K562 (cell line): ENCODE results near the gene GATB.

Experiments
- CBFA2T3 ChIP-seq: fragments of 450-650 bp; IDR thresholded peaks from 2 replicates; pipeline ENCODE4 v1.6.1; 2017
- JUNB ChIP-seq: fragments of 450-650 bp; formaldehyde crosslinking; conservative IDR thresholded peaks from 2 replicates; pipeline ENCODE4 v1.4.0; 2020; ENCODE audit warnings: mild to moderate bottlenecking
- MAFK ChIP-seq: IDR thresholded peaks from 2 replicates; pipeline ENCODE4 v1.6.1; 2011; ENCODE audit warnings: low read length, improper control_type of control experiment
- POLR2A ChIP-seq: fragments of 450-650 bp; conservative IDR thresholded peaks from 2 replicates; pipeline ENCODE4 v1.6.1; 2016
- ZNF124 ChIP-seq: sonication (generic); formaldehyde crosslinking; IDR thresholded peaks from 2 replicates; pipeline ENCODE4 v1.8.1; 2022; ENCODE audit warnings: missing genetic modification reagents
- ZNF324 ChIP-seq: fragments of 250-450 bp; sonication (Bioruptor Pico); IDR thresholded peaks from 2 replicates; pipeline ENCODE4 v1.4.0; 2020; ENCODE audit warnings: mild to moderate bottlenecking
- TF ChIP-seq, protein P1 (sequence below): sonication (generic); formaldehyde crosslinking; IDR thresholded peaks from 2 replicates; pipeline ENCODE4 v1.8.1; 2023; ENCODE audit warnings: mild to moderate bottlenecking, missing genetic modification reagents
- TF ChIP-seq, protein P2 (sequence below): IDR thresholded peaks from 2 replicates; pipeline ENCODE4 v1.6.1; 2014; ENCODE audit warnings: antibody characterized with exemption
- TF ChIP-seq, protein P3 (sequence below): sonication (generic); formaldehyde crosslinking; IDR thresholded peaks from 2 replicates; pipeline ENCODE4 v1.8.1; 2023; ENCODE audit warnings: mild to moderate bottlenecking, missing genetic modification reagents
- TF ChIP-seq, protein P4 (sequence below): sonication (generic); formaldehyde crosslinking; IDR thresholded peaks from 2 replicates; pipeline ENCODE4 v1.8.0; 2023; ENCODE audit warnings: mild to moderate bottlenecking, missing genetic modification reagents

DNA sequence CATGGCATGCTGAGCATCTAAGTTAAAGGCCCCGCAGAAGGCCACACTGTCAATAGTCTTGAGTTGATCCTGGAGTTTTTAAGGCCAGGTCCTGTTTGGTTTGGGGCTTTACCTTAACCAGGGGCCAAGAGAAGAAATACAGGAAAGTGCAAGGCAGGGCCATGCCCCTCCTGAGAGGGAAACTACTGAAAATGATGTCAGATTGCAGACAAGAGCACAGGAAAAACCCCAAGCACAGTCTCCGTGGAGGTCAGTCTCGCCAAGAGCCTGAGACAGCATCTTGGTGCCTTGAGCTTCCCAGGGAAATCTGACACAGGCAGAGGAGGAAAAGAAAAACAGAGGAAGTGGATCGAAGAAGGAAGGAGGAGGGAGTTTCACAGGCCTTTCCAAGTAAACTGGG is 32.2 kb upstream of the GATB start:
- TF ChIP-seq, protein P1, sequence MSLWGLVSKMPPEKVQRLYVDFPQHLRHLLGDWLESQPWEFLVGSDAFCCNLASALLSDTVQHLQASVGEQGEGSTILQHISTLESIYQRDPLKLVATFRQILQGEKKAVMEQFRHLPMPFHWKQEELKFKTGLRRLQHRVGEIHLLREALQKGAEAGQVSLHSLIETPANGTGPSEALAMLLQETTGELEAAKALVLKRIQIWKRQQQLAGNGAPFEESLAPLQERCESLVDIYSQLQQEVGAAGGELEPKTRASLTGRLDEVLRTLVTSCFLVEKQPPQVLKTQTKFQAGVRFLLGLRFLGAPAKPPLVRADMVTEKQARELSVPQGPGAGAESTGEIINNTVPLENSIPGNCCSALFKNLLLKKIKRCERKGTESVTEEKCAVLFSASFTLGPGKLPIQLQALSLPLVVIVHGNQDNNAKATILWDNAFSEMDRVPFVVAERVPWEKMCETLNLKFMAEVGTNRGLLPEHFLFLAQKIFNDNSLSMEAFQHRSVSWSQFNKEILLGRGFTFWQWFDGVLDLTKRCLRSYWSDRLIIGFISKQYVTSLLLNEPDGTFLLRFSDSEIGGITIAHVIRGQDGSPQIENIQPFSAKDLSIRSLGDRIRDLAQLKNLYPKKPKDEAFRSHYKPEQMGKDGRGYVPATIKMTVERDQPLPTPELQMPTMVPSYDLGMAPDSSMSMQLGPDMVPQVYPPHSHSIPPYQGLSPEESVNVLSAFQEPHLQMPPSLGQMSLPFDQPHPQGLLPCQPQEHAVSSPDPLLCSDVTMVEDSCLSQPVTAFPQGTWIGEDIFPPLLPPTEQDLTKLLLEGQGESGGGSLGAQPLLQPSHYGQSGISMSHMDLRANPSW (CRISPR knock-in tag): no peak
- TF ChIP-seq MAFK (no peak), ZNF324 (CRISPR knock-in tag) (no peak), JUNB (CRISPR knock-in tag) (no peak), ZNF124 (CRISPR knock-in tag) (no peak), CBFA2T3 (no peak), POLR2A (no peak)
- TF ChIP-seq, protein P2, sequence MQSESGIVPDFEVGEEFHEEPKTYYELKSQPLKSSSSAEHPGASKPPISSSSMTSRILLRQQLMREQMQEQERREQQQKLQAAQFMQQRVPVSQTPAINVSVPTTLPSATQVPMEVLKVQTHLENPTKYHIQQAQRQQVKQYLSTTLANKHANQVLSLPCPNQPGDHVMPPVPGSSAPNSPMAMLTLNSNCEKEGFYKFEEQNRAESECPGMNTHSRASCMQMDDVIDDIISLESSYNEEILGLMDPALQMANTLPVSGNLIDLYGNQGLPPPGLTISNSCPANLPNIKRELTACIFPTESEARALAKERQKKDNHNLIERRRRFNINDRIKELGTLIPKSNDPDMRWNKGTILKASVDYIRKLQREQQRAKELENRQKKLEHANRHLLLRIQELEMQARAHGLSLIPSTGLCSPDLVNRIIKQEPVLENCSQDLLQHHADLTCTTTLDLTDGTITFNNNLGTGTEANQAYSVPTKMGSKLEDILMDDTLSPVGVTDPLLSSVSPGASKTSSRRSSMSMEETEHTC: no peak
- TF ChIP-seq, protein P3, sequence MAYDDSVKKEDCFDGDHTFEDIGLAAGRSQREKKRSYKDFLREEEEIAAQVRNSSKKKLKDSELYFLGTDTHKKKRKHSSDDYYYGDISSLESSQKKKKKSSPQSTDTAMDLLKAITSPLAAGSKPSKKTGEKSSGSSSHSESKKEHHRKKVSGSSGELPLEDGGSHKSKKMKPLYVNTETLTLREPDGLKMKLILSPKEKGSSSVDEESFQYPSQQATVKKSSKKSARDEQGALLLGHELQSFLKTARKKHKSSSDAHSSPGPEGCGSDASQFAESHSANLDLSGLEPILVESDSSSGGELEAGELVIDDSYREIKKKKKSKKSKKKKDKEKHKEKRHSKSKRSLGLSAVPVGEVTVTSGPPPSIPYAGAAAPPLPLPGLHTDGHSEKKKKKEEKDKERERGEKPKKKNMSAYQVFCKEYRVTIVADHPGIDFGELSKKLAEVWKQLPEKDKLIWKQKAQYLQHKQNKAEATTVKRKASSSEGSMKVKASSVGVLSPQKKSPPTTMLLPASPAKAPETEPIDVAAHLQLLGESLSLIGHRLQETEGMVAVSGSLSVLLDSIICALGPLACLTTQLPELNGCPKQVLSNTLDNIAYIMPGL (CRISPR knock-in tag): no peak
- TF ChIP-seq, protein P4, sequence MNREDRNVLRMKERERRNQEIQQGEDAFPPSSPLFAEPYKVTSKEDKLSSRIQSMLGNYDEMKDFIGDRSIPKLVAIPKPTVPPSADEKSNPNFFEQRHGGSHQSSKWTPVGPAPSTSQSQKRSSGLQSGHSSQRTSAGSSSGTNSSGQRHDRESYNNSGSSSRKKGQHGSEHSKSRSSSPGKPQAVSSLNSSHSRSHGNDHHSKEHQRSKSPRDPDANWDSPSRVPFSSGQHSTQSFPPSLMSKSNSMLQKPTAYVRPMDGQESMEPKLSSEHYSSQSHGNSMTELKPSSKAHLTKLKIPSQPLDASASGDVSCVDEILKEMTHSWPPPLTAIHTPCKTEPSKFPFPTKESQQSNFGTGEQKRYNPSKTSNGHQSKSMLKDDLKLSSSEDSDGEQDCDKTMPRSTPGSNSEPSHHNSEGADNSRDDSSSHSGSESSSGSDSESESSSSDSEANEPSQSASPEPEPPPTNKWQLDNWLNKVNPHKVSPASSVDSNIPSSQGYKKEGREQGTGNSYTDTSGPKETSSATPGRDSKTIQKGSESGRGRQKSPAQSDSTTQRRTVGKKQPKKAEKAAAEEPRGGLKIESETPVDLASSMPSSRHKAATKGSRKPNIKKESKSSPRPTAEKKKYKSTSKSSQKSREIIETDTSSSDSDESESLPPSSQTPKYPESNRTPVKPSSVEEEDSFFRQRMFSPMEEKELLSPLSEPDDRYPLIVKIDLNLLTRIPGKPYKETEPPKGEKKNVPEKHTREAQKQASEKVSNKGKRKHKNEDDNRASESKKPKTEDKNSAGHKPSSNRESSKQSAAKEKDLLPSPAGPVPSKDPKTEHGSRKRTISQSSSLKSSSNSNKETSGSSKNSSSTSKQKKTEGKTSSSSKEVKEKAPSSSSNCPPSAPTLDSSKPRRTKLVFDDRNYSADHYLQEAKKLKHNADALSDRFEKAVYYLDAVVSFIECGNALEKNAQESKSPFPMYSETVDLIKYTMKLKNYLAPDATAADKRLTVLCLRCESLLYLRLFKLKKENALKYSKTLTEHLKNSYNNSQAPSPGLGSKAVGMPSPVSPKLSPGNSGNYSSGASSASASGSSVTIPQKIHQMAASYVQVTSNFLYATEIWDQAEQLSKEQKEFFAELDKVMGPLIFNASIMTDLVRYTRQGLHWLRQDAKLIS (CRISPR knock-in tag): no peak
